ENCODE data around the gene RTF2.

RTF2 gene

DNA sequence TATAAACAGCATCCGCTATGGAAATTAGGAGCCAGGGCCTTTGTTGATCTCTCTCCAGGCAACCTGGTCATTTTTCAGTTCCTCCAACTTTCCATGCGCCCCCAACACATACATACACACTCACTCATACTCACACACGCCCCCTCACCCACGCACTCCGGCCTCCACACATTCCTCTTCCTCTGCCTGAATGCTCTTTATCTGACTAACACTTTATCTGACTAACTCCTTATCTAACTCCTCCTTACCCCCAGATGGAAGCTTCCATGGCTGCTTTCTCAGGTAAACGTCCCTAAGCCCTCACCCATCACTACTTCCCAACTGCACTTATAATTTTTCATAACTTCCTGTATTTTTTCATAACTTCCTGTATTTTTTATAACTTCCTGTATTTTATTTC, 38.9 kb upstream of the RTF2 start:
- Mint-ChIP-seq H3K4me1 (ENCODE audit: low read depth in 2 of 2) (peaks cover 33 to 36% of the 10 kb centered on the region in 2 donors), H3K27ac (peak overlapping the region; percentile 65 to 86), H3K27me3 (no peaks in the 10 kb centered on the region), H3K36me3 (ENCODE audit: insufficient read depth) (no peaks in the 10 kb centered on the region), H3K9me3 (peaks cover 0 to 1% of the 10 kb centered on the region in 2 donors), H3K4me3 (peak overlapping the region; percentile 51 to 85)
- DNase-seq (no peak), ATAC-seq (replicated peaks) (peak; percentile 23)

DNA sequence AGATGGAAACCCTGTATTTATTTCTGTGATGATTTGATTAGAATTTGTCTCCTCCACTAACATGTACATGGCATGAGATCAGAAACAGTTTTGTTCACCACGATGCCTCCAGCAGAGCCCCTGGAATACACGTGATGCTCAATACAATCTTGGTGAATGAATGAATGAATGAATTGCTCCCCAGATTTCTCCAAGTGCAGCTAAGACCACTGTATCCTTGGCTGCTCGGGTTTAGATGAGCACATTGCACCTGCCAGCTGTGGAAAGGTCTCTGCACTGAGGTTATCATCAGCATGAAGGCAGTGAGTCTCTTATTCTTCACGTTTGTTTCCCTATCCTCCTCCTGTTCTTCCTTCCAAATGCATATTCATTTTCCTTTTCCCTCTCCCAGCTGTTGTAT, 38.5 kb upstream of the RTF2 start:
- Mint-ChIP-seq H3K36me3 (ENCODE audit: insufficient read depth) (no peaks in the 10 kb centered on the region), H3K9me3 (peaks cover 0 to 1% of the 10 kb centered on the region in 2 donors), H3K4me1 (ENCODE audit: low read depth in 2 of 2) (peaks cover 34 to 36% of the 10 kb centered on the region in 2 donors), H3K27ac (peak overlapping the region; percentile 65 to 86), H3K4me3 (peak overlapping the region; percentile 51 to 85), H3K27me3 (no peaks in the 10 kb centered on the region)
- DNase-seq (no peak), ATAC-seq (replicated peaks) (peak; percentile 9)

DNA sequence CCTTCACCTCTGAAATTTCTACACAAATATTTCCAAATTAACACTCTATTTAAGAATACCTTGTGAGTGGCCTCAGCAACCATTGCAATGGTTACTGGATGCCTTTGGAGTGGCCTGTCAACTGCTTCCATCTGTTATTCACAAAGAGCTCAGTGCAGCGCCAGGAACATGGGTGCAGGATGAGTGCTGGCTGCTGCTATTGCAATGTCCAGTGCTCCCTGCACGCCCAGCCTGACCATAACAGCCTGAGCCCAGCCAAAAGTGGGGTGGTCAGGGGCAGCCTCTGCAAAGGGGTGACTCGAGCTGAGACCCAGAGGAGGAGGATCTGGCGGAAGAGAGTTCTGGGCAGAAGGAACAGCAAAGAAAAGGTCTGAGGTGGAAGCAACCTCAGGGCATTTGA, 38.0 kb upstream of the RTF2 start:
- Mint-ChIP-seq H3K27ac (peak overlapping the region in 1 of 2 donors; percentile 86), H3K9me3 (peaks cover 0 to 1% of the 10 kb centered on the region in 2 donors), H3K4me1 (ENCODE audit: low read depth in 2 of 2) (peaks cover 36% of the 10 kb centered on the region in 2 donors), H3K4me3 (peak overlapping the region; percentile 51 to 85), H3K36me3 (ENCODE audit: insufficient read depth) (peaks cover 2% of the 10 kb centered on the region), H3K27me3 (no peaks in the 10 kb centered on the region)
- no peak for DNase-seq
- no peak for ATAC-seq (replicated peaks)

DNA sequence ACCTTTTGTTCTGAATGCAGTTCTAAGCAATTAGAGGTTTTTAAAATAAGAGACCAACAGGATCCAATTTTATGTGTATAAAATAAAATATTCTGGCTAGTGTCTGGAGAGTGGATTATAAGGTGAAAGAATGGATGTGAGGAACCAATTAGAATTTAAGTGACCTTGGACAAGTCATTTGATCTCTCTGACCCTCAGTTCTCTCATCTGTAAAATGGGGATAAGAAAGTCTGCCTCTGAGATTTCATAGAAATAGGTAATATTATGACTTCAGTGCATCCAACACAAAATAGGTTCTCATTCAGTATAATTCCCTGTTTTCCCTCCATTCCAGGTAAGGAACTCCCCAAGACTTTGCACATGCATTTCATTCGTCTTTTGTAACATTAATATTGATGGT, 37.5 kb upstream of the RTF2 start:
- Mint-ChIP-seq H3K27me3 (no peaks in the 10 kb centered on the region), H3K27ac (no peak overlapping the region), H3K4me3 (no peak overlapping the region), H3K9me3 (peaks cover 0 to 1% of the 10 kb centered on the region in 2 donors), H3K4me1 (ENCODE audit: low read depth in 2 of 2) (peaks cover 36% of the 10 kb centered on the region in 2 donors), H3K36me3 (ENCODE audit: insufficient read depth) (peaks cover 2% of the 10 kb centered on the region)
- DNase-seq (no peak), ATAC-seq (replicated peaks) (no peak)

DNA sequence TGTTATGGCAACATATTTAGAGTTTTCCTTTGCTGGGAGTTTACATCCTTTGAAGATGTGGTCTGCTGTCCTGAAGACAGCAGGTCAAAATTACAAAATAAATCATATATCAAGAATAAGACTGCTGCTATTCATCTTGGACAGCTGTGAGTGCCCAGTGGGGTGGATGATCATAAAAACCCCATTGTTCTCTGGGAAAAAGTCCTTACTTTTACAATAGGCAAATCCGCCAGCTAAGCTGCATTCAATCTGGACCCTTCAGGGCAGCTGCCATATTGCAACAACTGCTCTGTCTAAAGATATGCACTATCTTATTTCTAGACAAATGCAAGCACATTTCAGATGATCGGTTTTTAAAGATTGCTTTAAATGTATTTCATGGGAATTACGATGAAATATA, 37.0 kb upstream of the RTF2 start:
- ATAC-seq (replicated peaks) (no peak), DNase-seq (no peak)
- Mint-ChIP-seq H3K9me3 (peaks cover 0 to 1% of the 10 kb centered on the region in 2 donors), H3K27ac (no peak overlapping the region), H3K27me3 (no peaks in the 10 kb centered on the region), H3K4me1 (ENCODE audit: low read depth in 2 of 2) (peaks cover 36% of the 10 kb centered on the region in 2 donors), H3K36me3 (ENCODE audit: insufficient read depth) (peaks cover 2% of the 10 kb centered on the region), H3K4me3 (no peak overlapping the region)

DNA sequence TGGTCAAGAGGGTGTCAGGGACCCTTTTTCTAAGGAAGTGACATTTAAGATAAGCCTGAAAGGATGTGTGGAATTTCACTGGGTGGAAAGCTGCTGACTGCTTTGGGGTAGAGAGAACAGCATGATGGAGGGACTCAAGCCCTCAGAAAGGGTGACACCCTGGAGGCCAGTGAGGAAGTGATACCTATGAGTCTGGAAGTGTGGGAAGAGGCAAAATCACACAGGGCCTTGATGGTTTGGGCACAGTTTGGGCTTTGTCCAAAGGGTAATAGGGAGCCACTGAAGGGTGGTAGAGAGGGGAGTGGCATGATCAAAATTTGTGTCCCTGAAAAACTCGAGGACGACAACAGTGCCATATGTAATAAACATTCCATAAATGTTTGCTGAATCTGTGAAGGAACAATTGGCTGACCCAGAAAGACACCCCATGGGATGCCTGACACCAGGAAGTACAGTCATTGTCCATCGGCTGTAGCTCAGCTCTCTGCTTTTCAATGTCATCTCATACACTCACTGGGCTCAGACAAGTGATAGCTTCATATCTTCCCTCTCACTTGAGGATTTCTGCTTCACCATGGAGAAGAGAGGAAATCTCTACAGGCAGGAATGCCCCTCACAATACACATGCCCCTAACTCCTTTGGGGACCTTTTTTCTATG, 35.1 kb upstream of the RTF2 start:
- Mint-ChIP-seq H3K4me3 (peak overlapping the region; percentile 5 to 49), H3K36me3 (ENCODE audit: insufficient read depth) (peaks cover 13% of the 10 kb centered on the region), H3K27ac (peak overlapping the region; percentile 72 to 82), H3K27me3 (no peaks in the 10 kb centered on the region), H3K4me1 (ENCODE audit: low read depth in 2 of 2) (peaks cover 38 to 39% of the 10 kb centered on the region in 2 donors), H3K9me3 (peaks cover 0 to 1% of the 10 kb centered on the region in 2 donors)
- peak; percentile 14 for ATAC-seq (replicated peaks)
- DNase-seq: no peak

DNA sequence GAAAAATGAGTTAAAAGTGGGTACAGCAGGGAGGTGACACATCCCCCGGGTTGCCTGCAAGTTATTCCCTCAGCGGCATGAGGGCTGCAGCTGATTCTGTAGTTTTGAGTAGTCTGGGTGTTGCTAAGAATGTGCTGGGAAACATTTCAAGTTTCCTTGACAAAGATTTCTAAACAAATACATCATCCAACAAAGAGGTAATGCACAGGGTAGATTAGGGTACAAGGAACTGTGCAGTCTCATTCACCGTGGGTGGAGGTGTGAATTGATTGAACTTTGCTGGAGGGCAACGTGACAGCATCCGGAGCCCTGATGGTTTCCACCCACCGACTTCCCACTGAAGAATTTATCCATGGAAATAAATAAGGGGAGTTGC, 34.6 kb upstream of the RTF2 start:
- DNase-seq (no peak), ATAC-seq (replicated peaks) (peak; percentile 79)
- peaks cover 0 to 1% of the 10 kb centered on the region in 2 donors for H3K9me3 Mint-ChIP-seq
- H3K36me3 Mint-ChIP-seq (ENCODE audit: insufficient read depth): peaks cover 13% of the 10 kb centered on the region
- peak overlapping the region; percentile 5 to 49 for H3K4me3 Mint-ChIP-seq
- no peaks in the 10 kb centered on the region for H3K27me3 Mint-ChIP-seq
- H3K4me1 Mint-ChIP-seq (ENCODE audit: low read depth in 2 of 2): peaks cover 36 to 44% of the 10 kb centered on the region in 2 donors
- H3K27ac Mint-ChIP-seq: peak overlapping the region; percentile 72 to 82

DNA sequence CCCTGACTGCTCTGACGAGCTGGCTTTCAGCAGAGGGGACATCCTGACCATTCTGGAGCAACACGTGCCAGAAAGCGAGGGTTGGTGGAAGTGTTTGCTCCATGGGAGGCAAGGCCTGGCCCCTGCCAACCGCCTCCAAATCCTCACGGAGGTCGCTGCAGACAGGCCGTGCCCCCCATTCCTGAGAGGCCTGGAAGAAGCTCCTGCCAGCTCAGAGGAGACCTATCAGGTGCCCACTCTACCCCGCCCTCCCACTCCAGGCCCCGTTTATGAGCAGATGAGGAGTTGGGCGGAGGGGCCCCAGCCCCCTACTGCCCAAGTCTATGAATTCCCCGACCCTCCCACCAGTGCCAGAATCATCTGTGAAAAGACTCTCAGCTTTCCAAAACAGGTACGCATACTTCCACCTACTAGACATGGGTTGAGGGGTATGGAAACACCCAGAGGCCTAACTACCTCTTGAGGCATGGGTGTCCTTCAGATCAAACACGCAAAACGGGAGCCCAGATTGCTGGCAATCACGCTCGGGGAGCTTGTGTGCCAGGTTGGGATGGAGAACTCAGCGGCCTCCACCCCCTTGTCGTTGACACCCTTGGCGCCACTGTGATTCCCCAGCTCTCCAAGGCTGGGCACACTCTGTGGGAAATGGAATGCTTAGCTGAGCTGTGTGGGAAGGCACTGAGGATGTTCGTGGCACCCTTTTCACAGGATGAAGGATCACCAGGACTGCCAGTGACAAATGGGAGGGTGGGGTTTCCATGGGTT, 31.0 kb upstream of the RTF2 start:
- H3K4me3 Mint-ChIP-seq: peak overlapping the region; percentile 14 to 31
- H3K9me3 Mint-ChIP-seq: no peaks in the 10 kb centered on the region
- no peaks in the 10 kb centered on the region for H3K27me3 Mint-ChIP-seq
- peak overlapping the region; percentile 81 to 85 for H3K27ac Mint-ChIP-seq
- H3K36me3 Mint-ChIP-seq (ENCODE audit: insufficient read depth): peaks cover 13% of the 10 kb centered on the region
- H3K4me1 Mint-ChIP-seq (ENCODE audit: low read depth in 2 of 2): peaks cover 43 to 51% of the 10 kb centered on the region in 2 donors
- no peak for DNase-seq
- ATAC-seq (replicated peaks): no peak

DNA sequence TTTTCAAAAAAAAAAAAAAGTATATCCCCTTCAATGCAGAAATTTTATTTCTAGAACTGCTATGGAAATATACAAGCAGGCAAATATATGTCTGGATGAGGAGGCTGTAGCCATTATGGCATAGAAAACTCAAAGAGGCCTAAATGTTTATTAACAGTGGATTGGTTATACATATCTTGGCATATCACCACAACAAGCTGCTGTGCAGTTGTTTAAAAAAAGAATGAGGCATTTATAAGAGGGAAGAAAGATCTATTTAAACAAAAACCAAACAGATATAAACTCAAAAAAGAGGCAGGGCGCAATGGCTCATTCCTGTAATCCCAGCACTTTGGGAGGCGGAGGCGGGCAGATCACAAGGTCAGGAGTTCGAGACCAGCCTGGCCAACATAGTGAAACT, 30.1 kb upstream of the RTF2 start:
- H3K27me3 Mint-ChIP-seq: no peaks in the 10 kb centered on the region
- DNase-seq (no peak), ATAC-seq (replicated peaks) (no peak)
- peaks cover 45 to 51% of the 10 kb centered on the region in 2 donors for H3K4me1 Mint-ChIP-seq (ENCODE audit: low read depth in 2 of 2)
- peak overlapping the region in 1 of 2 donors; percentile 31 for H3K4me3 Mint-ChIP-seq
- H3K27ac Mint-ChIP-seq: peak overlapping the region; percentile 81 to 85
- no peaks in the 10 kb centered on the region for H3K9me3 Mint-ChIP-seq
- peaks cover 19% of the 10 kb centered on the region for H3K36me3 Mint-ChIP-seq (ENCODE audit: insufficient read depth)

DNA sequence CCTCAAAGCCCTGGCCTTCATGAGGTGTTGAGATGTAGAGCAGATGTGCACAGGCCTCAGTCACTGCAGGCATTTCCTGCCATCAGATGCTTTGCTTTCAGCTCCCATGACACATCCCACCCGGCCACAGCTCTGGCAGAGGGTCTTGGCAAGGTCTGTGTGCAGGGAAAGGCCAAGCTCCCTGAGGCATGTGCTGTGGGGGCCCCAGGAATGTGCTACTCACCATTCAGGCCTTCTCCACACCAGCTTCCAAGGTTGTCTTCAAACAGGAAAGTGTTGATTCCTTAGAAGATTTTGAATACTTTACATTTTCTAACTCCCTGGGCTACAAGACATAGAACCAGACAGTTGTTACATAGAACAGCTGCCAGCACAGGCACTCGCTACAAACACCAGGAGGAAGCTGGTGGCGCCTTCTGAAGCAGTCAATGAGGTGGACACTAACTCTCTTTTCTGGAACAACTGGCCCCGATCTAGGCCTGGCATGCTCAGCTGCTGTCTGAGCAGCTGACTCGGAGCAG, 28.6 kb upstream of the RTF2 start:
- Mint-ChIP-seq H3K36me3 (ENCODE audit: insufficient read depth) (peaks cover 19% of the 10 kb centered on the region), H3K27me3 (no peaks in the 10 kb centered on the region), H3K4me3 (peak overlapping the region; percentile 54 to 64), H3K27ac (peak overlapping the region; percentile 81 to 85), H3K9me3 (no peaks in the 10 kb centered on the region), H3K4me1 (ENCODE audit: low read depth in 2 of 2) (peaks cover 40 to 41% of the 10 kb centered on the region in 2 donors)
- peak; percentile 23 for ATAC-seq (replicated peaks)
- DNase-seq: no peak

DNA sequence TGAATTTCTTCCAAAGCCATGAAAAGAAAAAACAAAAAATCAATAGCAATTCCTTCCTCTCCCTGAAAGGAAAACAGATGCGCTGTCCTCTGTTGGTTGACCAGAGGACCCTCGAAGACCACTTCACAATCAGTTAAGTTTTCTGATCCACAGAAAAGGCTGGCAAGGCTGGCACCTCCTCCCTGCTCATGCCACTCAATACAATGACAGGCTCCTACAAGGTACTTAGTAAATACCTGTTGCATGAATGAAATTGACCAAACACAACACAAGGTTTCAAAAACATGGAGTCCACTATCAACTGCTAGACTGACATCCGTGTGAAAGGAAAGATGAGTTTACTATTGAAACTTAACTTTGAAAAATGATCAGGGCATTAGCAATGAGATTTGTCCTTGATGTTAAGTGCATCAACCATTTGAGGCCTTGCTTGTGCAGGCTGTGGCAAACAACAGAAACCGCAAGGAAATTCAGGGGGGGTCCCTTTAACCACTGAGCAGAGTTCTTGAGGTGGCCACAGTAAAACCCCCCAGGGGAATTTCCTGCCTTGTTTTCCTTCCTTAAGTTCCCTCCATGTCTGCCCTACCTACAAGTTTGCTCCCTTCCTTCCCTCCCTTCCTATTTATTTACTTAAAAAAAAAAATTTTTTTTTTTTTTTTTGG, 27.9 kb upstream of the RTF2 start:
- ATAC-seq (replicated peaks) (peak; percentile 80), DNase-seq (peak; percentile 41 to 47 (median 45))
- Mint-ChIP-seq H3K4me1 (ENCODE audit: low read depth in 2 of 2) (peaks cover 40 to 42% of the 10 kb centered on the region in 2 donors), H3K4me3 (peak overlapping the region; percentile 54 to 64), H3K27ac (peak overlapping the region; percentile 81 to 85), H3K36me3 (ENCODE audit: insufficient read depth) (peaks cover 19% of the 10 kb centered on the region), H3K27me3 (no peaks in the 10 kb centered on the region), H3K9me3 (no peaks in the 10 kb centered on the region)

DNA sequence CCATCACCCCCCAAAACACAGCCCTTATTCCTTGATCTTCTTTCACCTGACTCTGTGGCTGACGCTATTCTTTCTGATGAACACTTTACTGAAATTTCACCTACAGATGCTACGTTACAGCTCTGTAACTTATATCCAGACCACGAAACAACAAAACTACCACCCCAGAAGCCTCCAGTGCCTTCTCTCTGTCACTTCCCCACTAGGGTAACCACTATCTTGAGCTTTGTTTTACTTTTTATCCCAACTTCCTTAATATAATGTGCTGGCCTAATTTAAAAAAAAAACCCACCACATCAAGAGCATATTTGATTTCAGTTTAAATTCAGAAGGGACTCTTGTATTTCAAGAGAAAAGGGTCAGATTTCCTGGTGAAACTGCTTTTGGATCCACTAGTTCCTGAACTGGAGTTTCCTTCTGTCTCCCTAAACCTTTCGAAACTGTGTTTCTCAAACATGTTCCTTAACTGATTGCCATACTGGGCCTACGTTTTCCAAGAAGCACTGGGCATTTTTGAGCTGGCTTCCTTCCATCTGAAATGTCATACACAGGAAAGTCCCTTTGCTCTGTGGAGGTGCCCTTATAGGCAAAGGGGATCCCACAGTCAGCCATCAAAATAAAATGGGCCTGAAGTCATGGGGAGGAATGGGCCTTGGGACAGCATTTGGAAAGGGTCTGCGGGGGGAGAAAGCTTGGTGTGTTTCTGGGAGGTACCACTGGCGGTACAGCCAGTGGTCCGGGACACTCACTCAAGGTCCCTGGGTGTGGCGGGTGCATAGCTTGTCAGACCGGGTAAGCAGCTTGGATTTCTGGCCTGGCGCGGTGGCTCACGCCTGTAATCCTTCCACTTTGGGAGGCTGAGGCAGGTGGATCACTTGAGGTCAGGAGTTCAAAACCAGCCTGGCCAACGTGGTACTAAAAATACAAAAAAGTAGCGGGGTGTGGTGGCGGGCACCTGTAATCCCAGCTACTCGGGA, 25.8 kb upstream of the RTF2 start:
- ATAC-seq (replicated peaks): no peak
- Mint-ChIP-seq H3K4me3 (peak overlapping the region in 1 of 2 donors; percentile 5), H3K4me1 (ENCODE audit: low read depth in 2 of 2) (peaks cover 37 to 42% of the 10 kb centered on the region in 2 donors), H3K27me3 (no peaks in the 10 kb centered on the region), H3K36me3 (ENCODE audit: insufficient read depth) (peaks cover 11% of the 10 kb centered on the region), H3K9me3 (no peaks in the 10 kb centered on the region), H3K27ac (peak overlapping the region; percentile 74 to 90)
- DNase-seq: no peak
